OCI-LY3 (cell line): ENCODE measurements around the gene GFAP.
A peak's percentile ranks its signal among the peaks of the same experiment; 100 is the strongest.

Experiments
- H2AFZ ChIP-seq: fragments of 200-600, 300-600 bp; shearing (Covaris generic); 2 replicates; pipeline ENCODE4 v1.6.0; 2014; ENCODE audit warnings: antibody characterized with exemption, low read depth, low read length
- H3K27ac ChIP-seq: fragments of 200-600, 300-600 bp; sonication (generic); 2 replicates; pipeline ENCODE4 v1.5.1; 2014; ENCODE audit warnings: mild to moderate bottlenecking, low read length, moderate library complexity, mixed read lengths
- H3K27me3 ChIP-seq: fragments of 200-600, 300-600 bp; sonication (generic); 2 replicates; pipeline ENCODE4 v1.6.1; 2014; ENCODE audit warnings: low read depth, low read length, mixed read lengths
- H3K36me3 ChIP-seq: fragments of 200-600, 300-600 bp; sonication (generic); replicated peaks from 2 replicates; pipeline ENCODE3; 2014; ENCODE audit warnings: low read depth, low read length, mixed read lengths
- H3K4me1 ChIP-seq: fragments of 300-600, 200-600 bp; sonication (generic); 2 replicates; pipeline ENCODE4 v1.6.1; 2014; ENCODE audit warnings: low read length, mixed read lengths
- H3K4me2 ChIP-seq: fragments of 200-600, 300-600 bp; sonication (generic); 2 replicates; pipeline ENCODE4 v1.6.1; 2014; ENCODE audit warnings: low read length, mixed read lengths
- H3K4me3 ChIP-seq: fragments of 300-600, 200-600 bp; sonication (generic); 2 replicates; pipeline ENCODE4 v1.5.1; 2014; ENCODE audit warnings: antibody characterized with exemption, mild to moderate bottlenecking, low read length, moderate library complexity
- H3K79me2 ChIP-seq: fragments of 300-600, 200-600 bp; shearing (Covaris generic); 2 replicates; pipeline ENCODE4 v1.6.1; 2014; ENCODE audit warnings: mild to moderate bottlenecking, low read length, mixed read lengths
- H3K9ac ChIP-seq: fragments of 300-600, 200-600 bp; shearing (Covaris generic); 2 replicates; pipeline ENCODE4 v1.6.0; 2014; ENCODE audit warnings: mild to moderate bottlenecking, low read length, moderate library complexity
- H3K9me3 ChIP-seq: fragments of 200-600, 300-600 bp; shearing (Covaris generic); 2 replicates; pipeline ENCODE4 v1.6.1; 2014; ENCODE audit warnings: low read length, mixed read lengths; ENCODE audit not compliant: insufficient read depth
- H4K20me1 ChIP-seq: fragments of 200-600, 300-600 bp; sonication (generic); 2 replicates; pipeline ENCODE4 v1.6.1; 2016; ENCODE audit warnings: low read length, mixed read lengths; ENCODE audit not compliant: insufficient read depth
- CTCF ChIP-seq: fragments of 200-600, 300-600 bp; sonication (generic); IDR thresholded peaks from 2 replicates; pipeline ENCODE4 v1.5.1; 2014; ENCODE audit warnings: antibody characterized with exemption, low read length, low read depth
- EZH2phosphoT487 ChIP-seq: fragments of 200-600 bp; shearing (Covaris generic); IDR thresholded peaks from 2 replicates; pipeline ENCODE4 v1.6.1; 2018; ENCODE audit warnings: antibody characterized with exemption, mixed run types, low read depth

Gene GFAP

DNA sequence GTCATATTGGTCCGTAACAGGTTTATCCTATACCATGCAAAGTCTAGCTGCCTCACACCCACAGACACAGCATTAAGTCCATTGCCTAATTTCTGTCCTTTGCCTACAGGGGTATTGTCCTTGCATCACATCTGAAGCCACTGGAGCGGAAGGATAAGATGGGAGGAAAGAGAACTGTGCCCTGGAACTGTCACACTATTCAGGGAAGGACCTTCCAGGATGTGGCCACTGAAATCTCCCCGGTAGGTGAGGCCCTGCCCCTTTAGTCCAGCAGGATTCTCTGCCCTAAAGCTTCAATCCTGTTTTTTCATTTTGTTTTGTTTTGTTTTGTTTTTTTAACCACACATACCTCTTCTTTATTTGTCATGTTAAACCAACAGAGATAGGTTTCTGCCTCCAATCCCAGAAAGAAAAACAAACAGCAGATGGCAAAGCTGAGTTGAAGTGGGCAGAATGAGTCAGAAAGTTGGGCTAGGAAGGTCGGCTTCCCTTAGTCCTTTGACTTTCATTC lies 13.8 kb downstream of the GFAP start:
- peaks cover 5% of the 10 kb centered on the region; the same call in 1 of the 2 replicates for H3K27me3 ChIP-seq
- H3K4me1 ChIP-seq: peaks cover 10% of the 10 kb centered on the region; the same call in 1 of the 2 replicates
- H3K9me3 ChIP-seq: no peaks in the 10 kb centered on the region
- H3K79me2 ChIP-seq: peaks cover 28% of the 10 kb centered on the region
- TF ChIP-seq CTCF: no peak
- TF ChIP-seq EZH2phosphoT487: no peak
- H3K36me3 ChIP-seq: no peaks in the 10 kb centered on the region
- H2AFZ ChIP-seq: no peak overlapping the region
- no peaks in the 10 kb centered on the region for H4K20me1 ChIP-seq
- H3K9ac ChIP-seq: no peak overlapping the region
- H3K27ac ChIP-seq: no peak overlapping the region
- no peak overlapping the region for H3K4me3 ChIP-seq
- no peak overlapping the region for H3K4me2 ChIP-seq

- Histone ChIP-seq H3K4me1 (peaks cover 10% of the 10 kb centered on the region; the same call in 1 of the 2 replicates), H3K79me2 (peaks cover 33% of the 10 kb centered on the region), H3K36me3 (peaks cover under 1% of the 10 kb centered on the region), H3K4me2 (no peak overlapping the region), H3K9me3 (no peaks in the 10 kb centered on the region), H3K4me3 (no peak overlapping the region), H3K9ac (no peak overlapping the region), H3K27ac (no peak overlapping the region), H3K27me3 (peaks cover 5% of the 10 kb centered on the region; the same call in 1 of the 2 replicates), H2AFZ (no peak overlapping the region), H4K20me1 (no peaks in the 10 kb centered on the region)
- TF ChIP-seq EZH2phosphoT487 (no peak), CTCF (no peak)
These were observed 14.4 kb downstream of the GFAP start for GRCh38 chr17:44900894-44901293.

DNA sequence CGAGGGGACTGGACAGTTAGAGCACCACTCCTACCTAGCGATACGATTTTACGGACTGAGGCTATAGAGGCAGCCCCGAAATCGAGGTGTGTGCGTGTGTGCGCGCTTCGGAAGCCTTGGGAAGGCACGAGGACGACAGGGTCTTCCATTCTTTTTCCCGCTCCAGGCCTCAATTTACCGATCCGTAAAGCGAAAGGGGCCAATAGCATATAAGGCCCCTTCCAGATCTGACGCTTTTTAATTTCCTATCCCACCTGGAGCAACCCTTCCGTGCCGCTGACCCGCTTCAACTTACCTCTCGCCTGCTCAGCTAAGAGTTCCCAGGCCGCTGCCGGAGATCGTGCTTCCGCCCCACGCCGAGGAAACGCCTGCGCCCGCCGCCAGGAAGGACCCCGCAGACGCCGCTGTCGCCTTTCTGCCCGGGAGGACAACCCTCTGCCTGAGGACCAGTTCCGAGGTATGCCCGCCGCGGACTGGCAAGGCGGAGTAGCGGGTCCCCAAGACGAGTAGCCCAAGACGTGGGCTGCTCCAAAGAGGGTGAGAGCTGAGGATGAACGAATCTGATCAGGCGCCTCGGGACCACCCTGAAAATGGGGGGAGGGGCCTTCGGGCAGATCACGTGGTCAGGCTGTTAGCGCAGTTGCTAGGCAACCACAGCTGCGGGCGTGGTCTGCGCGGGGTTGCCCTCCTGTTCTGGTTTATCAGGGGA lies 16.1 kb downstream of the GFAP start, which contains the start of gene EFTUD2:
Gene EFTUD2 (minus strand): TSS at position 372 of the 709 bp plus-strand sequence. CDS start 4,924 bp downstream, outside the sequence.
- peaks cover 50% of the 10 kb centered on the region for H3K79me2 ChIP-seq
- peak within 1 kb of the TSS; percentile 86 for H3K9ac ChIP-seq
- no peaks in the 10 kb centered on the region for H3K9me3 ChIP-seq
- H4K20me1 ChIP-seq: no peaks in the 10 kb centered on the region
- H3K27me3 ChIP-seq: peaks cover 5% of the 10 kb centered on the region; the same call in 1 of the 2 replicates
- H2AFZ ChIP-seq: peak within 1 kb of the TSS; percentile 34
- H3K27ac ChIP-seq: peak within 1 kb of the TSS; percentile 79
- H3K4me3 ChIP-seq: peak within 1 kb of the TSS; percentile 93
- H3K4me1 ChIP-seq: peaks cover 10% of the 10 kb centered on the region; the same call in 1 of the 2 replicates
- TF ChIP-seq CTCF (no peak), EZH2phosphoT487 (no peak)
- H3K4me2 ChIP-seq: peak within 1 kb of the TSS; percentile 84
- peaks cover 10% of the 10 kb centered on the region for H3K36me3 ChIP-seq

DNA sequence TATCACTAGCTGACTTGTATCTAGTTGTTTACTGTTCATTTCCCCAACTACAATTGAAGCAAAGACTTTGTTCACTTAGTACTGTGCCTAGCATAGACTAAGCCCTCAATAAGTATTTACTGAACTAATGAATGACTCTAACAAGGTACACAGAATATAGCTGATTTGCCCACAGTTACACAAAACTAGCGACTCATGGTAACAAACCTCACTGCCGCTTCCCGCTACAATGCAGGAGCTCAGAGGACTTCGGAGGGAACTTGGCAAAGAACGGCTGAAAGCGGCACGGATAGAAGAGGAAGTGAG lies 16.6 kb downstream of the GFAP start:
- no peak overlapping the region for H2AFZ ChIP-seq
- H3K36me3 ChIP-seq: peaks cover 11% of the 10 kb centered on the region
- no peaks in the 10 kb centered on the region for H4K20me1 ChIP-seq
- no peaks in the 10 kb centered on the region for H3K9me3 ChIP-seq
- H3K79me2 ChIP-seq: peaks cover 52% of the 10 kb centered on the region
- peak overlapping the region; percentile 86 for H3K9ac ChIP-seq
- peak overlapping the region; percentile 93 for H3K4me3 ChIP-seq
- H3K27me3 ChIP-seq: peaks cover 5% of the 10 kb centered on the region; the same call in 1 of the 2 replicates
- H3K4me2 ChIP-seq: peak overlapping the region; percentile 84
- H3K27ac ChIP-seq: peak overlapping the region; percentile 79
- TF ChIP-seq EZH2phosphoT487: no peak
- no peak for TF ChIP-seq CTCF
- H3K4me1 ChIP-seq: peaks cover 10% of the 10 kb centered on the region; the same call in 1 of the 2 replicates
